ENCODE results near the gene ZSWIM8.
A peak's percentile ranks its signal among the peaks of the same experiment; 100 is the strongest.

Gene ZSWIM8

GRCh38 chr10:73744664-73744975 is 40.8 kb upstream of the ZSWIM8 start:
- TF ChIP-seq SIN3A (IDR thresholded peaks at IDR 0.05; ENCODE audit: borderline replicate concordance, insufficient read depth, low read length) = 0 out of 2 replicates have a peak, but pooled peaks have one; percentile 6
- no peak for TF ChIP-seq REST (IDR thresholded peaks at IDR 0.05; ENCODE audit: insufficient read depth in 1 of 2, low read depth in 2 of 2, low read length in 2 of 2)
- no peak; the same call in 1 of the 2 replicates for TF ChIP-seq POLR2AphosphoS5 (IDR thresholded peaks at IDR 0.05; ENCODE audit: low read depth, low read length)
- no peak for TF ChIP-seq TAF1 (IDR thresholded peaks at IDR 0.05; ENCODE audit: borderline replicate concordance, insufficient read depth, low read length)
- no peak for TF ChIP-seq FOXP2 (optimal IDR thresholded peaks at IDR 0.05; ENCODE audit: borderline replicate concordance, extremely low read depth, extremely low read length, insufficient read depth)

- TF ChIP-seq REST (IDR thresholded peaks at IDR 0.05; ENCODE audit: insufficient read depth in 1 of 2, low read depth in 2 of 2, low read length in 2 of 2) (no peak), FOXP2 (optimal IDR thresholded peaks at IDR 0.05; ENCODE audit: borderline replicate concordance, extremely low read depth, extremely low read length, insufficient read depth) (no peak), POLR2AphosphoS5 (IDR thresholded peaks at IDR 0.05; ENCODE audit: low read depth, low read length) (no peak), SIN3A (IDR thresholded peaks at IDR 0.05; ENCODE audit: borderline replicate concordance, insufficient read depth, low read length) (no peak), TAF1 (IDR thresholded peaks at IDR 0.05; ENCODE audit: borderline replicate concordance, insufficient read depth, low read length) (no peak)
Measured at GRCh38 chr10:73746721-73747120, 38.7 kb upstream of the ZSWIM8 start.

GRCh38 chr10:73750819-73751218 is 34.6 kb upstream of the ZSWIM8 start:
- TF ChIP-seq REST (IDR thresholded peaks at IDR 0.05; ENCODE audit: insufficient read depth in 1 of 2, low read depth in 2 of 2, low read length in 2 of 2) (no peak), SIN3A (IDR thresholded peaks at IDR 0.05; ENCODE audit: borderline replicate concordance, insufficient read depth, low read length) (no peak), POLR2AphosphoS5 (IDR thresholded peaks at IDR 0.05; ENCODE audit: low read depth, low read length) (no peak), FOXP2 (optimal IDR thresholded peaks at IDR 0.05; ENCODE audit: borderline replicate concordance, extremely low read depth, extremely low read length, insufficient read depth) (no peak), TAF1 (IDR thresholded peaks at IDR 0.05; ENCODE audit: borderline replicate concordance, insufficient read depth, low read length) (no peak)

GRCh38 chr10:73756183-73756582 is 29.2 kb upstream of the ZSWIM8 start:
- TF ChIP-seq REST (IDR thresholded peaks at IDR 0.05; ENCODE audit: insufficient read depth in 1 of 2, low read depth in 2 of 2, low read length in 2 of 2) (no peak), FOXP2 (optimal IDR thresholded peaks at IDR 0.05; ENCODE audit: borderline replicate concordance, extremely low read depth, extremely low read length, insufficient read depth) (no peak), SIN3A (IDR thresholded peaks at IDR 0.05; ENCODE audit: borderline replicate concordance, insufficient read depth, low read length) (no peak), POLR2AphosphoS5 (IDR thresholded peaks at IDR 0.05; ENCODE audit: low read depth, low read length) (no peak), TAF1 (IDR thresholded peaks at IDR 0.05; ENCODE audit: borderline replicate concordance, insufficient read depth, low read length) (no peak)

All from PFSK-1 (cell line).